H9 (cell line): ENCODE measurements around the gene MTFMT. TPM values are rescaled to one million over a fixed set of nuclear protein-coding genes. Genes with fewer than 3 reads are reported as not detected.

Experiments
- DNase-seq: peaks from one replicate; pipeline ENCODE4 v3.0.0-alpha.2; 2017
- H2AFZ ChIP-seq: one replicate; pipeline ENCODE4 v1.6.1; 2013; ENCODE audit warnings: mild to moderate bottlenecking, low read length, control low read depth, moderate library complexity
- H2AK5ac ChIP-seq: 2 replicates; pipeline ENCODE4 v1.6.1; 2013; ENCODE audit warnings: low read length, control low read depth, mixed read lengths; ENCODE audit not compliant: insufficient read length
- H2BK120ac ChIP-seq: one replicate; pipeline ENCODE4 v1.6.1; 2013; ENCODE audit warnings: low read depth, mild to moderate bottlenecking, low read length, control low read depth, inconsistent platforms; ENCODE audit not compliant: poor library complexity, severe bottlenecking
- H2BK12ac ChIP-seq: 2 replicates; pipeline ENCODE4 v1.6.1; 2013; ENCODE audit warnings: low read length, control low read depth, mixed read lengths, low read depth; ENCODE audit not compliant: insufficient read length
- H2BK15ac ChIP-seq: 2 replicates; pipeline ENCODE4 v1.6.1; 2013; ENCODE audit warnings: low read depth, low read length, control low read depth
- H2BK20ac ChIP-seq: one replicate; pipeline ENCODE4 v1.6.1; 2013; ENCODE audit warnings: low read depth, mild to moderate bottlenecking, low read length, control low read depth, inconsistent platforms; ENCODE audit not compliant: poor library complexity, severe bottlenecking
- H2BK5ac ChIP-seq: 2 replicates; pipeline ENCODE4 v1.6.1; 2013; ENCODE audit warnings: low read length, control low read depth, mixed read lengths; ENCODE audit not compliant: insufficient read length
- H3K14ac ChIP-seq: 2 replicates; pipeline ENCODE4 v1.6.1; 2013; ENCODE audit warnings: low read length, control low read depth; ENCODE audit not compliant: insufficient read depth
- H3K18ac ChIP-seq: 2 replicates; pipeline ENCODE4 v1.6.1; 2013; ENCODE audit warnings: low read depth, mild to moderate bottlenecking, mixed read lengths, low read length, control low read depth; ENCODE audit not compliant: insufficient read length
- H3K23ac ChIP-seq: 2 replicates; pipeline ENCODE4 v1.6.1; 2013; ENCODE audit warnings: low read length, control low read depth, mixed read lengths, low read depth; ENCODE audit not compliant: insufficient read length
- H3K23me2 ChIP-seq: 2 replicates; pipeline ENCODE4 v1.6.1; 2013; ENCODE audit warnings: low read depth, mild to moderate bottlenecking, mixed read lengths, low read length, control low read depth; ENCODE audit not compliant: insufficient read length, poor library complexity, severe bottlenecking
- H3K27ac ChIP-seq: 2 replicates; pipeline ENCODE4 v1.5.1; 2013; ENCODE audit warnings: low read length, control low read depth, mixed read lengths, low read depth; ENCODE audit not compliant: insufficient read length
- H3K27me3 ChIP-seq: 2 replicates; pipeline ENCODE4 v1.6.1; 2013; ENCODE audit warnings: low read length, control low read depth, inconsistent platforms; ENCODE audit not compliant: insufficient read depth
- H3K4ac ChIP-seq: 2 replicates; pipeline ENCODE4 v1.6.1; 2013; ENCODE audit warnings: low read depth, mild to moderate bottlenecking, control low read depth, inconsistent platforms, low read length, moderate library complexity
- H3K4me1 ChIP-seq: 2 replicates; pipeline ENCODE4 v1.6.1; 2013; ENCODE audit warnings: low read length, control low read depth, inconsistent platforms; ENCODE audit not compliant: insufficient read depth
- H3K4me2 ChIP-seq: 2 replicates; pipeline ENCODE4 v1.6.1; 2013; ENCODE audit warnings: low read length, control low read depth, mixed read lengths; ENCODE audit not compliant: insufficient read length, insufficient read depth
- H3K56ac ChIP-seq: 2 replicates; pipeline ENCODE4 v1.6.1; 2013; ENCODE audit warnings: low read depth, mild to moderate bottlenecking, mixed read lengths, low read length, control low read depth; ENCODE audit not compliant: insufficient read length
- H3K79me1 ChIP-seq: 2 replicates; pipeline ENCODE4 v1.6.1; 2013; ENCODE audit warnings: low read depth, mild to moderate bottlenecking, moderate library complexity, low read length, control low read depth, inconsistent platforms; ENCODE audit not compliant: insufficient read depth, poor library complexity, severe bottlenecking
- H3K79me2 ChIP-seq: 2 replicates; pipeline ENCODE4 v1.6.1; 2013; ENCODE audit warnings: low read length, control low read depth, inconsistent platforms; ENCODE audit not compliant: insufficient read depth
- H3K9ac ChIP-seq: 2 replicates; pipeline ENCODE4 v1.6.1; 2013; ENCODE audit warnings: low read length, control low read depth, mixed read lengths; ENCODE audit not compliant: insufficient read length; ENCODE audit errors: extremely low read depth
- H3K9me3 ChIP-seq: one replicate; pipeline ENCODE4 v1.6.1; 2013; ENCODE audit warnings: low read depth, low read length, inconsistent platforms; ENCODE audit not compliant: control insufficient read depth
- H3T11ph ChIP-seq: one replicate; pipeline ENCODE4 v1.6.1; 2013; ENCODE audit warnings: mild to moderate bottlenecking, low read length, control low read depth, inconsistent platforms
- H4K20me1 ChIP-seq: one replicate; pipeline ENCODE4 v1.6.1; 2013; ENCODE audit not compliant: control insufficient read depth, insufficient read length, insufficient read depth
- H4K5ac ChIP-seq: 2 replicates; pipeline ENCODE4 v1.6.1; 2013; ENCODE audit warnings: low read depth, mild to moderate bottlenecking, mixed read lengths, low read length, control low read depth; ENCODE audit not compliant: insufficient read length
- H4K8ac ChIP-seq: replicated peaks from 2 replicates; pipeline ENCODE4 v1.6.1; 2013; ENCODE audit warnings: low read length, control low read depth, mixed read lengths, low read depth; ENCODE audit not compliant: insufficient read length
- H4K91ac ChIP-seq: 2 replicates; pipeline ENCODE4 v1.6.1; 2013; ENCODE audit warnings: low read depth, mild to moderate bottlenecking, moderate library complexity, mixed read lengths, low read length, control low read depth; ENCODE audit not compliant: insufficient read length
- H3K27ac Mint-ChIP-seq, 3 experiments: 2 replicates in 2 of 3; 3 replicates in 1 of 3; pipeline ENCODE4 v1.8.0; 2020 to 2021; ENCODE audit warnings: mixed read lengths in 3 of 3, mild to moderate bottlenecking in 1 of 3, moderate library complexity in 1 of 3
- H3K27me3 Mint-ChIP-seq: 2 replicates; pipeline ENCODE4 v1.8.0; 2021; ENCODE audit warnings: low read depth, mild to moderate bottlenecking, moderate library complexity, mixed read lengths
- H3K36me3 Mint-ChIP-seq, 3 experiments: 2 replicates in 2 of 3; 3 replicates in 1 of 3; pipeline ENCODE4 v1.8.0; 2020 to 2021; ENCODE audit warnings: low read depth in 3 of 3, mixed read lengths in 3 of 3; ENCODE audit not compliant: insufficient read depth in 1 of 3
- H3K4me1 Mint-ChIP-seq, 2 experiments: 2 replicates each; pipeline ENCODE4 v1.8.0; 2020; ENCODE audit warnings: mixed read lengths in 2 of 2
- H3K4me3 Mint-ChIP-seq, 2 experiments: 2 replicates in 1 of 2; 3 replicates in 1 of 2; pipeline ENCODE4 v1.8.0; 2020 to 2021; ENCODE audit warnings: mild to moderate bottlenecking in 2 of 2, mixed read lengths in 2 of 2, moderate library complexity in 1 of 2
- H3K9me3 Mint-ChIP-seq, 2 experiments: 2 replicates in 1 of 2; 3 replicates in 1 of 2; pipeline ENCODE4 v1.8.0; 2020; ENCODE audit warnings: mild to moderate bottlenecking in 2 of 2, mixed read lengths in 2 of 2, moderate library complexity in 1 of 2
- WGBS: extraction: QIAGEN DNeasy Blood & Tissue Kit; methylation state at CpG from one replicate; pipeline ENCODE4 v1.1.7; 2013; ENCODE audit warnings: missing lambda C conversion rate, low lambda C conversion rate, mixed read lengths; ENCODE audit not compliant: insufficient read length; ENCODE audit errors: extremely low coverage; 5-methylcytosine and 5-hydroxymethylcytosine counted together
- total RNA-seq: library from RNA; stranded (reverse); gene quantifications from 2 replicates; pipeline ENCODE4 v1.2.1, GENCODE V29; 2021
- TF ChIP-seq, protein P1 (sequence below): fragments of 200-600 bp; sonication (generic); conservative IDR thresholded peaks from 3 replicates; pipeline ENCODE4 v1.8.0; 2021; ENCODE audit warnings: antibody characterized with exemption, mild to moderate bottlenecking

The MTFMT gene
- total RNA-seq, 1 experiment from 2014 or later: 16.0 TPM

DNA sequence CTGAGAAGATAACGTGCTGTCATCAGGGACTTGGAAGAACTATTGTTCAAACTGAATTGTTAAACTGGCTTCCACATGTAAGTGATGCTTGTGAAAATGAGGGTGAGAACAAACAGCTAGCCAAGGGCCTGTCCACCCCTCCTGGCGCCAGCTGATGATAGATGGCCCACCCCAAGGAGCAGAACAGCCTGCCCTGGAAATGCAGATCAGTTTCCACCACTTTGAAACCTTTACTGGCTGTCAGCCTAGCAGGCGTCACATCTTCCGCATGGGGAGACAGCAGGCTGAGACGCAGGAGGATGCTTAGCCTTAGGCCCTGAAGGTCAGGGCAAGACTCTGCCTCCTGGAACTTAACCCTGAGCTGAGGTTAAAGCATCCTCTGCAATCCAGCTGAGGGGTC, 9.4 kb upstream of the MTFMT start:
- Histone ChIP-seq H2BK15ac (no peak overlapping the region), H2AFZ (no peak overlapping the region), H4K20me1 (no peaks in the 10 kb centered on the region), H3K4ac (no peak overlapping the region), H4K91ac (no peak overlapping the region), H3T11ph (no peak overlapping the region), H3K14ac (no peak overlapping the region), H3K79me2 (no peaks in the 10 kb centered on the region), H3K9ac (no peak overlapping the region), H3K9me3 (no peaks in the 10 kb centered on the region), H4K8ac (no peak overlapping the region), H3K27ac (no peak overlapping the region), H3K4me2 (no peak overlapping the region), H3K79me1 (no peaks in the 10 kb centered on the region), H2AK5ac (no peak overlapping the region), H3K56ac (no peak overlapping the region), H2BK20ac (no peak overlapping the region), H4K5ac (no peak overlapping the region), H3K23ac (no peak overlapping the region), H3K23me2 (no peaks in the 10 kb centered on the region), H2BK120ac (no peak overlapping the region), H3K18ac (no peak overlapping the region), H2BK5ac (no peak overlapping the region), H3K27me3 (no peaks in the 10 kb centered on the region), H2BK12ac (no peak overlapping the region), H3K4me1 (no peaks in the 10 kb centered on the region)
- Mint-ChIP-seq H3K4me3 (no peak overlapping the region), H3K9me3 (no peaks in the 10 kb centered on the region), H3K4me1 (no peaks in the 10 kb centered on the region), H3K27ac (no peak overlapping the region), H3K36me3 (no peaks in the 10 kb centered on the region), H3K27me3 (peaks cover 5% of the 10 kb centered on the region; the same call in 1 of the 2 replicates)
- no CpG with 5 or more reads among the region's 5 CpGs for WGBS
- no peak for DNase-seq
- TF ChIP-seq, protein P1, sequence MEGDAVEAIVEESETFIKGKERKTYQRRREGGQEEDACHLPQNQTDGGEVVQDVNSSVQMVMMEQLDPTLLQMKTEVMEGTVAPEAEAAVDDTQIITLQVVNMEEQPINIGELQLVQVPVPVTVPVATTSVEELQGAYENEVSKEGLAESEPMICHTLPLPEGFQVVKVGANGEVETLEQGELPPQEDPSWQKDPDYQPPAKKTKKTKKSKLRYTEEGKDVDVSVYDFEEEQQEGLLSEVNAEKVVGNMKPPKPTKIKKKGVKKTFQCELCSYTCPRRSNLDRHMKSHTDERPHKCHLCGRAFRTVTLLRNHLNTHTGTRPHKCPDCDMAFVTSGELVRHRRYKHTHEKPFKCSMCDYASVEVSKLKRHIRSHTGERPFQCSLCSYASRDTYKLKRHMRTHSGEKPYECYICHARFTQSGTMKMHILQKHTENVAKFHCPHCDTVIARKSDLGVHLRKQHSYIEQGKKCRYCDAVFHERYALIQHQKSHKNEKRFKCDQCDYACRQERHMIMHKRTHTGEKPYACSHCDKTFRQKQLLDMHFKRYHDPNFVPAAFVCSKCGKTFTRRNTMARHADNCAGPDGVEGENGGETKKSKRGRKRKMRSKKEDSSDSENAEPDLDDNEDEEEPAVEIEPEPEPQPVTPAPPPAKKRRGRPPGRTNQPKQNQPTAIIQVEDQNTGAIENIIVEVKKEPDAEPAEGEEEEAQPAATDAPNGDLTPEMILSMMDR: no peak
